ENCODE data around the gene GCNT2.

GCNT2 gene

GRCh38 chr6:10643201-10643651 lies 122.1 kb downstream of the GCNT2 start:
- no peak overlapping the region for H2AFZ ChIP-seq (ENCODE audit: low read depth, low read length)
- no peaks in the 10 kb centered on the region for H3K27me3 ChIP-seq (ENCODE audit: insufficient read depth, low read length, poor library complexity)
- H3K4me1 ChIP-seq (ENCODE audit: insufficient read depth, low read length), result peaks cover 6% of the 10 kb centered on the region; the same call in 1 of the 2 replicates
- no peak overlapping the region for H3K9ac ChIP-seq (ENCODE audit: low read depth, low read length)
- no peaks in the 10 kb centered on the region for H3K79me2 ChIP-seq (ENCODE audit: insufficient read depth, low read length)
- H3K9me3 ChIP-seq (ENCODE audit: insufficient read depth, low read length, severe bottlenecking), result no peaks in the 10 kb centered on the region
- TF ChIP-seq CTCF (IDR thresholded peaks at IDR 0.05; ENCODE audit: borderline replicate concordance, extremely low read depth, low read length, poor library complexity, severe bottlenecking) (no peak), EZH2 (IDR thresholded peaks at IDR 0.05; ENCODE audit: borderline replicate concordance, low read depth, low read length, severe bottlenecking) (no peak)
- H3K36me3 ChIP-seq (ENCODE audit: insufficient read depth, low read length), result no peaks in the 10 kb centered on the region
- H3K27ac ChIP-seq (ENCODE audit: low read length), result no peak overlapping the region
- ATAC-seq (ENCODE audit: insufficient read depth, low read depth) (peak; percentile 53; the same call in 1 of the 3 replicates), DNase-seq (no peak)
- no peak overlapping the region for H3K4me2 ChIP-seq (ENCODE audit: insufficient read depth, low read length)
- no peak overlapping the region for H3K4me3 ChIP-seq (ENCODE audit: low read depth in 1 of 2, low read length in 2 of 2)
- no peaks in the 10 kb centered on the region for H4K20me1 ChIP-seq (ENCODE audit: insufficient read depth, low read length)

- Histone ChIP-seq H3K36me3 (ENCODE audit: insufficient read depth, low read length) (no peaks in the 10 kb centered on the region), H3K4me3 (ENCODE audit: low read depth in 1 of 2, low read length in 2 of 2) (no peak overlapping the region), H4K20me1 (ENCODE audit: insufficient read depth, low read length) (no peaks in the 10 kb centered on the region), H3K79me2 (ENCODE audit: insufficient read depth, low read length) (no peaks in the 10 kb centered on the region), H3K4me2 (ENCODE audit: insufficient read depth, low read length) (no peak overlapping the region), H3K27me3 (ENCODE audit: insufficient read depth, low read length, poor library complexity) (no peaks in the 10 kb centered on the region), H3K9me3 (ENCODE audit: insufficient read depth, low read length, severe bottlenecking) (no peaks in the 10 kb centered on the region), H3K4me1 (ENCODE audit: insufficient read depth, low read length) (peaks cover 6% of the 10 kb centered on the region; the same call in 1 of the 2 replicates), H2AFZ (ENCODE audit: low read depth, low read length) (no peak overlapping the region), H3K27ac (ENCODE audit: low read length) (no peak overlapping the region), H3K9ac (ENCODE audit: low read depth, low read length) (no peak overlapping the region)
- ATAC-seq (ENCODE audit: insufficient read depth, low read depth) (no peak), DNase-seq (no peak)
- TF ChIP-seq CTCF (IDR thresholded peaks at IDR 0.05; ENCODE audit: borderline replicate concordance, extremely low read depth, low read length, poor library complexity, severe bottlenecking), result no peak
- TF ChIP-seq EZH2 (IDR thresholded peaks at IDR 0.05; ENCODE audit: borderline replicate concordance, low read depth, low read length, severe bottlenecking), result no peak
Measured at GRCh38 chr6:10644225-10644624, 123.1 kb downstream of the GCNT2 start.

- H2AFZ ChIP-seq (ENCODE audit: low read depth, low read length), result no peak overlapping the region
- DNase-seq, result peak; percentile 25
- TF ChIP-seq CTCF (IDR thresholded peaks at IDR 0.05; ENCODE audit: borderline replicate concordance, extremely low read depth, low read length, poor library complexity, severe bottlenecking), result no peak
- TF ChIP-seq EZH2 (IDR thresholded peaks at IDR 0.05; ENCODE audit: borderline replicate concordance, low read depth, low read length, severe bottlenecking), result no peak
- no peaks in the 10 kb centered on the region for H4K20me1 ChIP-seq (ENCODE audit: insufficient read depth, low read length)
- H3K4me2 ChIP-seq (ENCODE audit: insufficient read depth, low read length), result no peak overlapping the region
- H3K4me3 ChIP-seq (ENCODE audit: low read depth in 1 of 2, low read length in 2 of 2), result no peak overlapping the region
- H3K27me3 ChIP-seq (ENCODE audit: insufficient read depth, low read length, poor library complexity), result peaks cover 3% of the 10 kb centered on the region
- H3K4me1 ChIP-seq (ENCODE audit: insufficient read depth, low read length), result 0 out of 2 replicates have a peak, but pooled peaks cover 3% of the 10 kb centered on the region
- H3K27ac ChIP-seq (ENCODE audit: low read length), result no peak overlapping the region
- H3K79me2 ChIP-seq (ENCODE audit: insufficient read depth, low read length), result no peaks in the 10 kb centered on the region
- no peak overlapping the region for H3K9ac ChIP-seq (ENCODE audit: low read depth, low read length)
- no peaks in the 10 kb centered on the region for H3K9me3 ChIP-seq (ENCODE audit: insufficient read depth, low read length, severe bottlenecking)
- peak; percentile 72 for ATAC-seq (ENCODE audit: insufficient read depth, low read depth)
- no peaks in the 10 kb centered on the region for H3K36me3 ChIP-seq (ENCODE audit: insufficient read depth, low read length)
Measured at GRCh38 chr6:10655508-10656055, 134.4 kb downstream of the GCNT2 start.

Data from DND-41 (cell line).